Measurements from ENCODE around the gene EBP. TPM values are rescaled to one million over a fixed set of nuclear protein-coding genes. Genes with fewer than 3 reads are reported as not detected.
A peak's percentile ranks its signal among the peaks of the same experiment; 100 is the strongest.
"Not testable (repeated sequence)": the region's sequence is repeated elsewhere in the genome, so short reads cannot be mapped to it uniquely, and the experiment has no call there.

Gene EBP
- total RNA-seq, 1 donor from 2014 or later = 85.9 TPM

GRCh38 chrX:48492293-48492910 is 29.2 kb upstream of the EBP start:
- DNase-seq (ENCODE audit: low read depth in 2 of 2) = peak in 1 of 2 donors; percentile 30

GRCh38 chrX:48493890-48494364 is 27.7 kb upstream of the EBP start:
- DNase-seq (ENCODE audit: low read depth in 2 of 2) = peak; percentile 48 to 51

DNA sequence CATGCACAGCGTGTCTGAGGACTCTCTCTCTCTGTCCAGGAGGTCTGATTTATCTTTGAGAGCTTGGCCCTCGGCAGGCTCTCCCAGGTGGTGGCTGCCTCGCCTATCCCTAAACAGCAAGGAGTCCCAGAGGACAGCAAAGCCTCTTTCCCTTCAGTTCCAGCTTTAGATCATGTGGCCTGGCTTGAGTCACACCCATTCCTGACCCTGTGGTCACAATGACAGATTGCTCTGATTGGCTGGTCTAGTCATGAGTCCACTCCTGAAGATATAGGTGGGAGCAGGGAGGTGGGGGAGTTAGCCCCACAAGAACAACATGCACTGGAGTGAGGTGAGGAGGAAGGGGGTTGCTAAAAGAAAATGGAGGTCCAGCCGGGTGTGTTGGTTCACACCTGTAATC is 24.9 kb upstream of the EBP start:
- no peak for DNase-seq (ENCODE audit: low read depth in 2 of 2)

GRCh38 chrX:48497871-48498270 is 23.7 kb upstream of the EBP start:
- no peak for DNase-seq (ENCODE audit: low read depth in 2 of 2)

- peak; percentile 45 to 58 for DNase-seq (ENCODE audit: low read depth in 2 of 2)
Observed at GRCh38 chrX:48498374-48498809, 23.2 kb upstream of the EBP start.

GRCh38 chrX:48504261-48504660 is 17.3 kb upstream of the EBP start:
- DNase-seq (ENCODE audit: low read depth in 2 of 2) = no peak

GRCh38 chrX:48505481-48505880 is 16.1 kb upstream of the EBP start:
- no peak for DNase-seq (ENCODE audit: low read depth in 2 of 2)

GRCh38 chrX:48507246-48507645 is 14.4 kb upstream of the EBP start:
- no peak for DNase-seq (ENCODE audit: low read depth in 2 of 2)

- DNase-seq (ENCODE audit: low read depth in 2 of 2) = peak; percentile 61 to 63
Observed at GRCh38 chrX:48508400-48509244, 13.0 kb upstream of the EBP start, which contains the start of gene PORCN. Gene PORCN, plus strand, starts transcription at chrX:48508992. Its CDS starts 829 bp downstream, at chrX:48509821.

DNA sequence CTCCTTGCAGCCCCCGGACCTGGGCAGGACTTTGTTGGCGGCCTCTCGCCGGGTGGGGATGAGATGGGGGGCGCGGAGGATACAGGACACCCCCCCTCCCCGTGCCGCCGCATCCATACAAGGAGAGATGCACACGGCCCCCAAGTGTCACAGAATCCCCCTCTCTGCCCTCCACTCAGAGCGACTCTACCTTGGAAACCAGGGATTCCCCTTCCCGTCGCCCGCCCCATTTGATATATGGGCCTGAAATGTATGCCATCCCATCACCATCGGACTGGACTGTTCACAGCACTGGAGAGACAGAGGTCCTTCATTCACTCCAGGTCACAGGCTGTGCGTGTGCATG is 12.4 kb upstream of the EBP start:
- DNase-seq (ENCODE audit: low read depth in 2 of 2) = no peak

- DNase-seq (ENCODE audit: low read depth in 2 of 2) = no peak
Observed at GRCh38 chrX:48509619-48510018, 12.0 kb upstream of the EBP start.

- DNase-seq (ENCODE audit: low read depth in 2 of 2) = peak; percentile 35 to 47
Observed at GRCh38 chrX:48511560-48511959, 10.0 kb upstream of the EBP start.

GRCh38 chrX:48512371-48512935 is 9.2 kb upstream of the EBP start:
- DNase-seq (ENCODE audit: low read depth in 2 of 2) = no peak

DNA sequence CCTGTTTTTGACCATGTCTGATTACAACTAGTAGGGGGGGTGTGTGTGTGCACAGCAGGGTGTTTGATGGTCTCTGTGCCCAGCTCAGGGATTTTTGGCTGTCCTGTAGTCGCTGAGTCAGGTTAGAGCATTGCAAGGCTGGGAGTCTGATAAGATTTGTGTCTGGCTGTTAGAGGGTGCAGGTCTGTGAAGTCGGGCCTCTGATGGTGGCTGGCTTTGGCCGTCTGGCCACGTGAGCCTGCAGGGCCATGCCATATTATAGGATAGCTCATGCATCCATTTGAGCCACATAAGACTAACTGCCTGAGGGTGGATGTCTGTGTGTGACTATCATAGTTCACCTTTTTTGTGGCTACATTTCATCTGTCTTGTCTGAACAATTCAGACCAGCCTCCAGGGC is 7.9 kb upstream of the EBP start:
- DNase-seq (ENCODE audit: low read depth in 2 of 2) = no peak

- no peak for DNase-seq (ENCODE audit: low read depth in 2 of 2)
Observed at GRCh38 chrX:48514126-48514806, 7.3 kb upstream of the EBP start.

DNA sequence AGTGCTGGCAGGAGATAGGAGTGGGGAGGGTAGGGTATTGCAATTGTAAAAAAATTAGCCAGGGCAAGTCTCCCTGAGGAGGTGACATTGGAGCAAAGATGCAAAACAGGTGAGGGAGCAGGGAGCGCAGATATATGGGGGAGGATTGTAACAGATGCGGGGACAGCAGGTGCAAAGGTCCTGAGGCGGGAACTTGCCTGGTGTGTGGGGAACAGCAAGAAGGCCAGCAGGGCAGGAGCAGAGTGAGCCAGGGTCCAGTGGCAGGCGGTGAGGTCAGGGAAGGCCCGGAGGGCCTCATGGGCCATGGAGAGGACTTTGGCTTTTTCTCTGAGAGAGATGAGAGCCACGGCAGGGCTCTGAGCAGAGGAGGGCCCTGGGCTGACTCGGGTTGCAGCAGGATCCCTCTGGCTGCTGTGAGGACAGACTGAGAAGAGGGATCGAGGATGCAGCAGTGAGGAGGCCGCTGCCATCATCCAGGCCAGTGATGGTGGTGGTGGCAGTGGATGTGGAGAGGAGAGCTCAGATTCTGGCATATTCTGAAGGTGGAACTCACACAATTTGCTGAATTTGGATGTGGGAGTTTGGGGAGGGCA is 6.6 kb upstream of the EBP start:
- no peak for DNase-seq (ENCODE audit: low read depth in 2 of 2)

DNA sequence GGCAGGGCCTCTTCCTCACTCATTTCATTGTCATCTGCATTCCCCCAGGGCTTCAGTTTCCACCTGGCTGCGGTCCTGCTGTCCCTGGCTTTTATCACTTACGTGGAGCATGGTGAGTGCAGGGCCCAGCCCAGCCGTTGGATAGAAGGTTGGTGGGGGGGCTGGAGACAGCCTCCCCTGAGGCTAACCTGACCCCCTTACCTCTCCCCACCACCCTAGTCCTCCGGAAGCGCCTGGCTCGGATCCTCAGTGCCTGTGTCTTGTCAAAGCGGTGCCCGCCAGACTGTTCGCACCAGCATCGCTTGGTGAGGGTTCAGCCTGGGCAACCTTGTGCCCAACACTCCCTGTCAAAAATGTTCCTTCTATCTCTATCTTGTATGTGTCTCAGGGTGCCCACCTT is 5.8 kb upstream of the EBP start:
- DNase-seq (ENCODE audit: low read depth in 2 of 2) = no peak

DNA sequence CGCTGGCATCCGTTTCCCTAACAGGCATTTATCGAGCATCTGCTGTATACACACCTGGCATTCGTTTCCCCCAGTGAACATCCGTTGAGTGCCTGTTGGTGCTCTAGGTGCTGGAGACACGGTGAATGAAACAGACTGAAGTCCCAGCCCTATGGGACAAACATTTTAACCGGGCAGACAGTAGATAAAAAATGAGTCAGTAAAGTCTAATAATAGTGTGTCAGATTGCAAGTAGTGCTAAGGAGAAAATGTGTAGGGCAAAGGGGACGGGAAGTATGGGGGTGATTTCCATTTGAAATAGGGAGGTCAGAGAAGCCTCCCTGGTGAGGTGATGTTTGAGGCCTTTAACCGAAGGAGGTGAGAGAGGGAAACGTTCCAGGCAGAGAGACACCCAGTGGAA is 5.3 kb upstream of the EBP start:
- no peak for DNase-seq (ENCODE audit: low read depth in 2 of 2)

DNA sequence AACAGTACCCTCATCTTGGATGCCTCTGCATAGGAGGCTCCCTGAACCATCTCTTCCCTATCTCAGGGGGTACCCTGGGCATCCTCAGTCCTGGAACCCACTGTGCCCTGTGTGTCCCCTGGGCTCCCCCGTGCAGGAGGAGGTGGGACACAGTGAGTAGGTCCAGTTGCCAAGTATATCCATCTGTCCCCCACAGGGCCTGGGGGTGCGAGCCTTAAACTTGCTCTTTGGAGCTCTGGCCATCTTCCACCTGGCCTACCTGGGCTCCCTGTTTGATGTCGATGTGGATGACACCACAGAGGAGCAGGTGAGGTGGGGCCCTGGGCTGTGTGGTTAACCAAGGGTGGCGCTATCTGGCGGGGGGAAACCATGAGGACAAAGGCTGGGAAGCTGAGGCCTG is 4.6 kb upstream of the EBP start:
- no peak for DNase-seq (ENCODE audit: low read depth in 2 of 2)

DNA sequence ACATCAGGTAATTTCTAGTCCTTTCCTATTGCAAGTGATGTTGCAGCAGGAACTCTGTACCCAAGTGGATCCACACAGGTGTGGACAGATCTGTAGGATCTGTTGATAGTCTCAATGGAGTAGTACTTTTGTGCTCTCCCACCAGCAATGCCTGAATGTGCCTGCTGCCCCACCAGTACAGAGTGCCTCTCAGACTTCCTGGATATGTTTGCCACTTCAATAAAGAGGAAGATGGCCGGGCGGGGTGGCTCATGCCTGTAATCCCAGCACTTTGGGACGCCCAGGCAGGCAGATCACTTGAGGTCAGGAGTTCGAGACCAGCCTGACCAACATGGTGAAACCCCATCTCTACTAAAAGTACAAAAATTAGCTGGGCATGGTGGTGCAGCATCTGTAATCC is 2.1 kb upstream of the EBP start:
- not testable (repeated sequence) for DNase-seq (ENCODE audit: low read depth in 2 of 2)

GRCh38 chrX:48520455-48520854 is 1.2 kb upstream of the EBP start:
- DNase-seq (ENCODE audit: low read depth in 2 of 2) = no peak

- DNase-seq (ENCODE audit: low read depth in 2 of 2) = no peak
Observed at GRCh38 chrX:48520976-48521352, 644 bp upstream of the EBP start.

Measured in lung microvascular endothelial cell (primary cell).